B cell (primary cell): Measurements from ENCODE around the gene SLC6A12. TPM values are rescaled to one million over a fixed set of nuclear protein-coding genes. Genes with fewer than 3 reads are reported as not detected.

Experiments
- ATAC-seq: fragments of 200-7000 bp; cut with Tn5 transposase; one replicate; pipeline ENCODE4 v1.10.0; 2021; ENCODE audit warnings: low read depth, mild to moderate bottlenecking, moderate number of reproducible peaks, moderate library complexity
- CTCF ChIA-PET: fragments of 350-600 bp; sonication (Branson Sonifier 250); formaldehyde crosslinking; loops from one replicate; lab custom pipeline; 2021; ENCODE audit warnings: antibody characterized with exemption, inconsistent platforms; lab: Charles Lee
- POLR2A ChIA-PET: fragments of 350-600 bp; sonication (Branson Sonifier 250); formaldehyde crosslinking; loops from one replicate; lab custom pipeline; 2021; ENCODE audit warnings: antibody characterized with exemption; lab: Charles Lee
- DNase-seq: peaks from one replicate; pipeline ENCODE4 v3.0.0; 2013
- H2AFZ ChIP-seq: 2 replicates; pipeline ENCODE4 v1.6.1; 2012; ENCODE audit warnings: mild to moderate bottlenecking, low read depth, low read length; ENCODE audit not compliant: insufficient read depth, poor library complexity, severe bottlenecking
- H3K27ac ChIP-seq, 2 donors: 1 replicate in 1 of 2; 2 replicates in 1 of 2; pipeline ENCODE4 v1.5.1; 2012 to 2013; ENCODE audit warnings: low read length in 2 of 2, mild to moderate bottlenecking in 2 of 2, moderate library complexity in 1 of 2
- H3K27me3 ChIP-seq, 4 experiments: fragments of 200-600 bp in 1 of 4; sonication (generic) in 1 of 4; replicated peaks in 1 of 4; 1 replicate in 2 of 4; 2 replicates in 2 of 4; pipeline versions ENCODE4 v1.6.1 to v1.7.0; 2013 to 2016; ENCODE audit warnings: low read length in 3 of 4, mild to moderate bottlenecking in 2 of 4, mixed read lengths in 1 of 4, moderate library complexity in 1 of 4; ENCODE audit not compliant: insufficient read depth in 4 of 4, control insufficient read depth in 3 of 4; ENCODE audit errors: control extremely low read depth in 1 of 4
- H3K36me3 ChIP-seq, 2 experiments: replicated peaks in 1 of 2; 1 replicate in 1 of 2; 2 replicates in 1 of 2; pipeline versions ENCODE4 v1.6.1 to v1.7.1; 2013; ENCODE audit warnings: low read length in 1 of 2; ENCODE audit not compliant: insufficient read depth in 2 of 2, control insufficient read depth in 1 of 2; ENCODE audit errors: control extremely low read depth in 1 of 2, extremely low read depth in 1 of 2
- H3K4me1 ChIP-seq, 2 donors: fragments of 200-600 bp in 1 of 2; sonication (generic) in 1 of 2; 1 replicate in 1 of 2; 2 replicates in 1 of 2; pipeline versions ENCODE4 v1.5.1 to v1.6.1; 2013 to 2017; ENCODE audit warnings: low read length in 2 of 2; ENCODE audit not compliant: control insufficient read depth in 2 of 2, insufficient read depth in 2 of 2
- H3K4me2 ChIP-seq: replicated peaks from 2 replicates; pipeline ENCODE3; 2012; ENCODE audit warnings: mild to moderate bottlenecking, low read depth, low read length; ENCODE audit not compliant: poor library complexity, severe bottlenecking
- H3K4me3 ChIP-seq, 5 experiments: fragments of 200-600 bp in 1 of 5; sonication (generic) in 1 of 5; 1 replicate in 3 of 5; 2 replicates in 2 of 5; pipeline versions ENCODE4 v1.5.1 to v1.7.0; 2011 to 2016; ENCODE audit warnings: low read length in 4 of 5, mild to moderate bottlenecking in 4 of 5, low read depth in 2 of 5, control low read depth in 1 of 5, moderate library complexity in 1 of 5; ENCODE audit not compliant: insufficient read depth in 1 of 5; ENCODE audit errors: control extremely low read depth in 1 of 5, extremely low read depth in 1 of 5
- H3K79me2 ChIP-seq: fragments of 200-600 bp; sonication (generic); one replicate; pipeline ENCODE4 v1.6.0; 2016; ENCODE audit warnings: low read length; ENCODE audit not compliant: control insufficient read depth, insufficient read depth
- H3K9ac ChIP-seq: fragments of 200-600 bp; sonication (generic); 2 replicates; pipeline ENCODE4 v1.6.1; 2017; ENCODE audit warnings: mild to moderate bottlenecking, low read length, moderate library complexity
- H3K9me3 ChIP-seq, 3 donors: one replicate each; pipeline versions ENCODE4 v1.6.1 to v1.7.1; 2013; ENCODE audit warnings: low read length in 2 of 3; ENCODE audit not compliant: control insufficient read depth in 2 of 3, insufficient read depth in 1 of 3; ENCODE audit errors: control extremely low read depth in 1 of 3
- H4K20me1 ChIP-seq: 2 replicates; pipeline ENCODE4 v1.6.0; 2012; ENCODE audit warnings: mild to moderate bottlenecking, low read length; ENCODE audit not compliant: insufficient read depth, control insufficient read depth, poor library complexity, severe bottlenecking
- H3K27ac Mint-ChIP-seq: one replicate; pipeline ENCODE4 v1.8.0; 2021; ENCODE audit warnings: mixed read lengths
- H3K27me3 Mint-ChIP-seq: one replicate; pipeline ENCODE4 v1.8.0; 2021; ENCODE audit warnings: mixed read lengths
- H3K4me1 Mint-ChIP-seq: one replicate; pipeline ENCODE4 v1.8.0; 2021; ENCODE audit warnings: mixed read lengths
- H3K4me3 Mint-ChIP-seq: one replicate; pipeline ENCODE4 v1.8.0; 2021; ENCODE audit warnings: mixed read lengths
- H3K9me3 Mint-ChIP-seq: one replicate; pipeline ENCODE4 v1.8.0; 2022; ENCODE audit warnings: mixed read lengths; ENCODE audit not compliant: insufficient read depth
- CTCF ChIP-seq: fragments of 200-600 bp; IDR thresholded peaks from one replicate; pipeline ENCODE4 v1.8.0; 2022; ENCODE audit warnings: antibody characterized with exemption, mild to moderate bottlenecking
- EZH2 ChIP-seq: IDR thresholded peaks from 2 replicates; pipeline ENCODE4 v1.6.1; 2012; ENCODE audit warnings: borderline replicate concordance, low read depth, mild to moderate bottlenecking, moderate library complexity, low read length; ENCODE audit not compliant: insufficient read depth, poor library complexity, severe bottlenecking
- WGBS: methylation state at CpG from one replicate; pipeline ENCODE4 v1.1.5; 2013; ENCODE audit warnings: missing lambda C conversion rate; ENCODE audit not compliant: insufficient coverage; 5-methylcytosine and 5-hydroxymethylcytosine counted together
- intact Hi-C: fragments of 100-400 bp; cut with micrococcal nuclease; formaldehyde crosslinking; loops from one replicate; pipeline ENCODE4 v1.10.0; 2022
- polyA plus RNA-seq: library from polyadenylated mRNA; depleted of rRNA; stranded (reverse); fragments of >200 nt; gene quantifications from 2 replicates; pipeline ENCODE4 v1.2.3, GENCODE V29; 2012
- total RNA-seq, 2 donors: library from RNA; stranded (reverse); fragments of 120-200 nt in 1 of 2; gene quantifications; 1 replicate in 1 of 2; 2 replicates in 1 of 2; pipeline versions ENCODE4 v1.2.3 to v1.2.4, GENCODE V29; 2013 to 2022

Gene SLC6A12
- total and polyA plus RNA-seq, 2 donors (not counting 1 experiment from before 2014, with no cell fraction given) = 0.06 TPM; not detected in 1

- H3K9me3 Mint-ChIP-seq = no peaks in the 10 kb centered on the region
- 95% methylated on average over 6 of the region's 6 CpGs for WGBS
- peaks cover 54% of the 10 kb centered on the region for H3K27me3 Mint-ChIP-seq
- no peaks in the 10 kb centered on the region for H3K36me3 ChIP-seq
- no peaks in the 10 kb centered on the region for H3K79me2 ChIP-seq
- no peak overlapping the region for H3K27ac Mint-ChIP-seq
- POLR2A ChIA-PET = no interaction called here
- H3K4me1 Mint-ChIP-seq = no peaks in the 10 kb centered on the region
- no peak for TF ChIP-seq CTCF
- no peak for TF ChIP-seq EZH2
- H2AFZ ChIP-seq = no peak overlapping the region
- no peak overlapping the region for H3K4me3 ChIP-seq
- no peak overlapping the region for H3K4me2 ChIP-seq
- no peak overlapping the region for H3K4me3 Mint-ChIP-seq
- no peaks in the 10 kb centered on the region for H4K20me1 ChIP-seq
- DNase-seq (no peak), ATAC-seq (no peak)
- H3K9ac ChIP-seq = no peak overlapping the region
- no peaks in the 10 kb centered on the region for H3K4me1 ChIP-seq
- no peak overlapping the region for H3K27ac ChIP-seq
- CTCF ChIA-PET = no interaction called here
- H3K27me3 ChIP-seq = peaks cover 0 to 14% (median 4%) of the 10 kb centered on the region in 4 experiments
- intact Hi-C loops = no loop called here
- no peaks in the 10 kb centered on the region for H3K9me3 ChIP-seq
These were observed 42.3 kb upstream of the SLC6A12 start for GRCh38 chr12:256225-256624.

GRCh38 chr12:254912-255311, 41.0 kb upstream of the SLC6A12 start:
- H3K27me3 ChIP-seq = peaks cover 0 to 13% (median 4%) of the 10 kb centered on the region in 4 experiments
- no peak overlapping the region for H3K27ac ChIP-seq
- CTCF ChIA-PET = no interaction called here
- H4K20me1 ChIP-seq = no peaks in the 10 kb centered on the region
- intact Hi-C loops = no loop called here
- TF ChIP-seq CTCF (no peak), EZH2 (no peak)
- no peak overlapping the region for H2AFZ ChIP-seq
- no peak overlapping the region for H3K9ac ChIP-seq
- 84% methylated on average over 5 of the region's 9 CpGs for WGBS
- no peaks in the 10 kb centered on the region for H3K4me1 ChIP-seq
- no peak overlapping the region for H3K4me2 ChIP-seq
- POLR2A ChIA-PET = no interaction called here
- no peaks in the 10 kb centered on the region for H3K79me2 ChIP-seq
- no peaks in the 10 kb centered on the region for H3K4me1 Mint-ChIP-seq
- no peak for ATAC-seq
- H3K27me3 Mint-ChIP-seq = peaks cover 50% of the 10 kb centered on the region
- H3K27ac Mint-ChIP-seq = no peak overlapping the region
- H3K36me3 ChIP-seq = no peaks in the 10 kb centered on the region
- no peak overlapping the region for H3K4me3 Mint-ChIP-seq
- no peaks in the 10 kb centered on the region for H3K9me3 Mint-ChIP-seq
- H3K4me3 ChIP-seq = no peak overlapping the region
- no peaks in the 10 kb centered on the region for H3K9me3 ChIP-seq
- no peak for DNase-seq
